AG09319 (cell line): ENCODE results near the gene PXDC1.

Experiments
- DNase-seq: peaks from one replicate; pipeline ENCODE4 v3.0.0-alpha.2; 2010; ENCODE audit warnings: low read depth; ENCODE audit errors: extremely low read depth
- TF ChIP-seq, protein P1 (sequence below): IDR thresholded peaks from 2 replicates; pipeline ENCODE4 v1.5.1; 2011; ENCODE audit warnings: low read depth, mild to moderate bottlenecking, inconsistent platforms, low read length, moderate library complexity

PXDC1 gene

DNA sequence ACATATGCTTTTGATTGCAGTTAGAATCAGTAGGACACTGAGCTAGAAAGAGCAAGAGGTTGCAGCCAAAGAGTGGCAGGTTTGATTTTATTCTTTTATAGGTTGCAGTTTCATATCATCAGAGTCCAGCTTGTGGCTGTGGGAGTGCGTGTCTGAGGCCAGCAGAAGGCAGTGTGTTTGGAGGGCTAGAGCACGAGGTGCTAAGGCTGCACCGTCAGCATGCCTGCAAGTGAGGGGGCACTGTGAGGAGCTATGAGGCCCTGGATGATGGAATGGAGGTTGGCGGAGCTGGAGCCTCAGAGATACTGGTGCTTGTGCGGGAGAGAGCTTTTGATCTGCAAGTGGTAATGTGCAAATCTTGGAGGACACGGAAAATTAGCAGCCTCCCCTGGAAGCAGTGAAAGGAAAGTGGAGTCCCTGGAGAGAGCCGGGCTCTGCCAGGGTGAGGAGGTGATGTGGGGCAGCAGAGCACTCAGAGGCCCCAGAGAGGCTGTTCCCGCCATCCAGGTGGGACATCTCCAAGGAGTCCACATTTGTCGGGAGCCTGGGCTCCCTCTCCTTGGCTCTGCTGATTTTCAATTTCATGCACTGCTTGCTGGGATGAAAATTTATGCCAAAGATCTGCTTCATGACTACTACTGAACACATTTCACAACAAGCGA is 43.6 kb downstream of the PXDC1 start:
- TF ChIP-seq, protein P1, sequence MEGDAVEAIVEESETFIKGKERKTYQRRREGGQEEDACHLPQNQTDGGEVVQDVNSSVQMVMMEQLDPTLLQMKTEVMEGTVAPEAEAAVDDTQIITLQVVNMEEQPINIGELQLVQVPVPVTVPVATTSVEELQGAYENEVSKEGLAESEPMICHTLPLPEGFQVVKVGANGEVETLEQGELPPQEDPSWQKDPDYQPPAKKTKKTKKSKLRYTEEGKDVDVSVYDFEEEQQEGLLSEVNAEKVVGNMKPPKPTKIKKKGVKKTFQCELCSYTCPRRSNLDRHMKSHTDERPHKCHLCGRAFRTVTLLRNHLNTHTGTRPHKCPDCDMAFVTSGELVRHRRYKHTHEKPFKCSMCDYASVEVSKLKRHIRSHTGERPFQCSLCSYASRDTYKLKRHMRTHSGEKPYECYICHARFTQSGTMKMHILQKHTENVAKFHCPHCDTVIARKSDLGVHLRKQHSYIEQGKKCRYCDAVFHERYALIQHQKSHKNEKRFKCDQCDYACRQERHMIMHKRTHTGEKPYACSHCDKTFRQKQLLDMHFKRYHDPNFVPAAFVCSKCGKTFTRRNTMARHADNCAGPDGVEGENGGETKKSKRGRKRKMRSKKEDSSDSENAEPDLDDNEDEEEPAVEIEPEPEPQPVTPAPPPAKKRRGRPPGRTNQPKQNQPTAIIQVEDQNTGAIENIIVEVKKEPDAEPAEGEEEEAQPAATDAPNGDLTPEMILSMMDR: no peak
- DNase-seq: no peak

DNA sequence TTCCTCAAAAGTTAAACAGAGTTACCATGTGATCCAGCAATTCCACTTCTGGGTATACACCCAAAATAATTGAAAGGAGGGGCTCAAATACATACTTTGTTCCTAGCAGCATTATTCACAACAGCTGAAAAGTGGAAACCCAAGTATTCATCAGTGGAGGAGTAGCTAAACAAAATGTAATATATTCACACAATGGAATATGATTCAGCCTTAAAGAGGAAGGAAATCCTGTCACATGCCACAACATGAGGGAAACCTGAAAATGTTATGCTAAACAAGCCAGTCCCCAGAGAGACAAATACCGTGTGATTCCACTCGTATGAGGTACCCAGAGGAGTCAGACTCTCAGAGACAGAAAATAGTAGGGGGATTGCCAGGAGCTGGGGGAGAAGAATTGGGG is 44.5 kb downstream of the PXDC1 start:
- TF ChIP-seq, protein P1: no peak
- no peak for DNase-seq

DNA sequence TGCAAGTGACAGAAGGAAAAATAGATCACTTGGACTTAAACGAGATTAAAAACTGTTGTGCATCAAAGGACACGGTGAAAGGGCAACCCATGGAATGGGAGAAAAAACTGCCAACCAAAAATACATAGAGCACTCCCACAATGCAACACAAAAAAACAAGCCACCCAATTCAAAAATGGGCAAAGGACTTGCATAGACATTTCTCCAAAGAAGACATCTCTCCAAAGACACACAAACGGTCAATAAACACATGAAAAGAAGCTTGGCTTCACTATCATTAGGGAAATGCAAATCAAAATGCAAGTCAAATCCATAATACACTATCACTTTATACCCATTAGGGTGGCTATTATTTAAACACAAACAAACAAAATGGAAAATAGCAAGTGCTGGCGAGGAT is 45.0 kb downstream of the PXDC1 start:
- DNase-seq: no peak
- TF ChIP-seq, protein P1: no peak

DNA sequence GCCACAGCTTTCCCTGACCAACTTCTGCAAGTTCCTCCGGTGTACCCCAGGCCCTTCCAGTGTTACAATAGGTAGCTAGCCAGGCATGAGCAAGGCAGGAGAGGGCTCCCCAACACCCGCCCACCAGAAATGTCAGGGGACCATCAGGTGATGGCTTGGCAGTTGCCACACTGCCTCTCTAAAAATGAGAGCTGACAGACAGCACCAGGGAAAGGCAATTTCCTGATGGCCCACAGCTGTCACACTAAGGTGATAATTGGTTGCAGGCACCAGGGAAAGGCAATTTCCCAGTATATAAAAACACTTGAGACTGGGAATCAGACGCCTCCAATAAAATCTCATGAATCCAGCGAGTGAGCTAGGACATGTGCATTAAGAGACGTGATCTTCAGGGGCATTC is 49.9 kb downstream of the PXDC1 start:
- TF ChIP-seq, protein P1: no peak
- no peak for DNase-seq

DNA sequence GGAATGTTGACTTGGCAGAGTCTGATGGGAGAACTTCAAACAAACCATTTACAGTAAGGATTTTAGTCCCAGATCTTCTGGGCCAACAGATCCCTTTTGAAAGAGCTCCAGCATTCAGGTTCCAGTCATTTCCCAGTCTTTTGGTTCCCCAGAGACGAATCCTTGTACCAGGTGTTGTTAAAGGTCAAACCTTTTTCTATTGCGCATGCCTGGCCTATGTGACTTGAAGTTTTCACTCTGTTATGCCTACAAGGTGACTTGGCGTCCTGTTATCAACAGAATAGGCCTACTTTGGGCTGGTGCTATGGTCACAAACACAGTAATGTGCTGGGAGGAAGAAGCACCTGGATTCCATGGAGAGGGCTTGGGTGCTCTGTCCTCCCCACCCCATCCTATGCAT is 52.3 kb downstream of the PXDC1 start:
- TF ChIP-seq, protein P1: no peak
- DNase-seq: no peak

DNA sequence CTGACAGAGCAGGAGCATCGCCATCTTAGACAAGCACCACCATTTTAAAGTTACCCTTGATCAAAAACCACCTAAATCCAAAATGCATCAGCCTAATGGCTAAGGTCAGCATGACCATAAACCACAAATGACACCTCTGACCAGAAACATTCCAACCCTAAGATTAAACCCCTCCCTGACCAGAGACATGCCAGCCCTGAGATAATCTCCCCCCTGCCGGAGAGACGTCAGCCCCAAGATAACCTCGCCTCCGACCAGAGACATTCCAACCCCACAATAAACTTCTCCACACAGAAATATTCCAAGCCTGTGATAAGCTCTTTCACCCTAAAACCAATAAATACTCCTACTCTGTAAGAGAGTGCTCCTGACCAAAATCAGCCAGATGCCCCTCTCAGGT is 53.5 kb downstream of the PXDC1 start:
- TF ChIP-seq, protein P1: no peak
- no peak for DNase-seq

DNA sequence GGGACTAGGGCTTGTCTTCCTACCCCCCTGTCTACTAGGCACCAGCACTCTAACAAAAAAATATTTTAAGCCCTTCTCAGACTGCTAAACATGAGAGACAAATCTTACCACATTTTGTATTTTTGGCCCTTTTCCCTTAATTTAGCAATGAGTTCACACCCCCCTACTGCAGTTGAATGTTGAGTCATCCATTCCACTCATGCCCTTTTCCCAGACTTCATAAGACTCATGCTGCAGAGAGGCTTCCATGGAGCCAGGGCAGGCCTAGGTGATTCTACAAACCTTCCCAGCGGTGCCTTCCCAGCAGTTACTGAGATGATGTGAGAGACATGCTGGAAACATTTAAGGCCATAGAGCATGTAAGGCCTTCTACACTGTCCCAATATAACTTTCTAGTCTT is 53.9 kb downstream of the PXDC1 start:
- peak; percentile 78 for DNase-seq
- TF ChIP-seq, protein P1: no peak
